Measurements from ENCODE around the gene RPS6KA2. TPM values are rescaled to one million over a fixed set of nuclear protein-coding genes. Genes with fewer than 3 reads are reported as not detected.

The RPS6KA2 gene
- total RNA-seq, 4 donors from 2014 or later, result 52.1 to 84.8 (median 58.7) TPM

GRCh38 chr6:166615059-166615770 is 11.8 kb downstream of the RPS6KA2 start:
- no peak for TF ChIP-seq CTCF (IDR thresholded peaks at IDR 0.05)
- peak; percentile 55 for ATAC-seq (ENCODE audit: low FRiP score)
- DNase-seq (ENCODE audit: low spot score), result no peak

- ATAC-seq (ENCODE audit: low FRiP score) (no peak), DNase-seq (ENCODE audit: low spot score) (no peak)
These were observed 12.5 kb downstream of the RPS6KA2 start for GRCh38 chr6:166614589-166614988.

GRCh38 chr6:166614171-166614583 is 12.9 kb downstream of the RPS6KA2 start:
- DNase-seq (ENCODE audit: low spot score) (no peak), ATAC-seq (ENCODE audit: low FRiP score) (no peak)
- TF ChIP-seq CTCF (IDR thresholded peaks at IDR 0.05), result no peak

More at GRCh38 chr6:166614589-166614988, 12.5 kb downstream of the RPS6KA2 start:
- no peak for TF ChIP-seq CTCF (IDR thresholded peaks at IDR 0.05)

- DNase-seq (ENCODE audit: low spot score), result no peak
- ATAC-seq (ENCODE audit: low FRiP score), result no peak
- no peak for TF ChIP-seq CTCF (IDR thresholded peaks at IDR 0.05)
These were observed 14.0 kb downstream of the RPS6KA2 start for GRCh38 chr6:166613027-166613426.

- no peak for TF ChIP-seq CTCF (IDR thresholded peaks at IDR 0.05)
- no peak for DNase-seq (ENCODE audit: low spot score)
- peak; percentile 25 for ATAC-seq (ENCODE audit: low FRiP score)
These were observed 14.6 kb downstream of the RPS6KA2 start for GRCh38 chr6:166612471-166612881.

GRCh38 chr6:166611631-166612030 is 15.4 kb downstream of the RPS6KA2 start:
- no peak for TF ChIP-seq CTCF (IDR thresholded peaks at IDR 0.05)
- no peak for ATAC-seq (ENCODE audit: low FRiP score)
- DNase-seq (ENCODE audit: low spot score), result no peak

- ATAC-seq (ENCODE audit: low FRiP score) (no peak), DNase-seq (ENCODE audit: low spot score) (no peak)
- no peak for TF ChIP-seq CTCF (IDR thresholded peaks at IDR 0.05)
These were observed 17.0 kb downstream of the RPS6KA2 start for GRCh38 chr6:166610069-166610468.

All from omental fat pad (tissue), 4 donors.